Right renal cortex interstitium (tissue), 3 donors: ENCODE data around the gene FBLN2. TPM values are rescaled to one million over a fixed set of nuclear protein-coding genes. Genes with fewer than 3 reads are reported as not detected.

ENCODE experiments used
- DNase-seq, 3 donors: peaks; one replicate each; pipeline ENCODE4 v3.0.0-alpha.2; 2013; ENCODE audit warnings: low read depth in 3 of 3, low spot score in 2 of 3
- polyA plus RNA-seq, 3 donors: library from polyadenylated mRNA; unstranded; fragments of 120-200 nt; gene quantifications; one replicate each; pipeline ENCODE4 v1.2.1, GENCODE V29; 2013; ENCODE audit not compliant: insufficient read length in 3 of 3

FBLN2 gene
- polyA plus RNA-seq, 3 donors, result 21.2 to 24.2 (median 22.9) TPM

- no peak for DNase-seq
Observed at GRCh38 chr3:13563321-13563720, 14.4 kb downstream of the FBLN2 start.

GRCh38 chr3:13563911-13564310 lies 15.0 kb downstream of the FBLN2 start:
- no peak for DNase-seq

- no peak for DNase-seq
Observed at GRCh38 chr3:13564751-13565560, 16.0 kb downstream of the FBLN2 start.

- no peak for DNase-seq
Observed at GRCh38 chr3:13565581-13566452, 16.9 kb downstream of the FBLN2 start.

GRCh38 chr3:13566453-13566748 lies 17.5 kb downstream of the FBLN2 start:
- no peak for DNase-seq

GRCh38 chr3:13566769-13567310 lies 17.9 kb downstream of the FBLN2 start:
- DNase-seq, result no peak

GRCh38 chr3:13567684-13568514 lies 19.0 kb downstream of the FBLN2 start:
- no peak for DNase-seq

- DNase-seq, result no peak
Observed at GRCh38 chr3:13568515-13569028, 19.6 kb downstream of the FBLN2 start.

- no peak for DNase-seq
Observed at GRCh38 chr3:13569201-13569600, 20.3 kb downstream of the FBLN2 start.

- DNase-seq, result no peak
Observed at GRCh38 chr3:13569641-13570390, 20.9 kb downstream of the FBLN2 start.

- no peak for DNase-seq
Observed at GRCh38 chr3:13570391-13571194, 21.7 kb downstream of the FBLN2 start.

GRCh38 chr3:13571264-13571663 lies 22.3 kb downstream of the FBLN2 start:
- no peak for DNase-seq

GRCh38 chr3:13571831-13572750 lies 23.2 kb downstream of the FBLN2 start:
- no peak for DNase-seq

GRCh38 chr3:13572926-13573623 lies 24.1 kb downstream of the FBLN2 start:
- no peak for DNase-seq

GRCh38 chr3:13574083-13574797 lies 25.3 kb downstream of the FBLN2 start:
- no peak for DNase-seq

GRCh38 chr3:13574798-13575451 lies 26.0 kb downstream of the FBLN2 start:
- DNase-seq, result no peak
